GM15510 (cell line): ENCODE data around the gene TUSC2.

Source experiments
- POLR2A ChIP-seq: IDR thresholded peaks from 3 replicates; pipeline ENCODE4 v1.6.1; 2011; ENCODE audit warnings: borderline replicate concordance; ENCODE audit not compliant: insufficient read length; ENCODE audit errors: extremely low read depth

TUSC2 gene, protein sequence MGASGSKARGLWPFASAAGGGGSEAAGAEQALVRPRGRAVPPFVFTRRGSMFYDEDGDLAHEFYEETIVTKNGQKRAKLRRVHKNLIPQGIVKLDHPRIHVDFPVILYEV

DNA sequence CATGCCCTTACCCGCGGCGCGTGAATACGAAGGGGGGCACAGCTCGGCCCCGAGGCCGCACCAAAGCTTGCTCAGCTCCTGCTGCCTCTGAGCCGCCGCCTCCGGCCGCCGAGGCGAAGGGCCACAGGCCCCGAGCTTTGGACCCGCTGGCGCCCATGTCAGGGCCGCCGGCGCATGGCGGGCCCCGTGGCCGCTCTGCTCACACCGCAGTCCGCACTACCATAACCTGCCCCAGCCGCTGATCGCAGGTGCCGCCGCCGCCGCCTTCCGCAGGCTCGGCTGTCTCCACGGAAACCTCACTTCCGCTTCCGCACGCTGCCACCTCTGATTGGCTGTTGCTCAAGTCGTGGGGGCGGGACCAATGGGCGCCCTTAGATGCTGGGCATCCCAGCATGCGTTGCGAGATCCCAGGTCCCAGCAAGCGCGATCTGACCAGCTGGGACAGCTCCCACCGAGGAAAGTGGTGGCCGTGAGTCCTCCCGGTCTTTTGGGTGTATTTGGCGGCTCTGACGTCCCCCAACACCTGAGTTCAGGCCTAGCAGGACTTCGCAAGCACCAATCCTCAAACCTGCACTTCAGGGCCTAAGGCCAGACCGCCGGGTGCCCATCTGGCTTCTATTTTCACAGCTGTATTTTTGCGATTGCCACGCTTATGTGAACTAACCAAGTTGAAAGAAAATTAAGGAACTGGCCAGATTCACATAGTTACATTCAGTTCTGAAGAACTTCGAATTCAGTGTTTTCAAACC lies at the start of gene TUSC2:
TSS of gene TUSC2 (minus strand) at position 281 of the 749 bp plus-strand sequence. CDS start at position 157, 124 bp downstream.
- TF ChIP-seq POLR2A = peak; percentile 84

DNA sequence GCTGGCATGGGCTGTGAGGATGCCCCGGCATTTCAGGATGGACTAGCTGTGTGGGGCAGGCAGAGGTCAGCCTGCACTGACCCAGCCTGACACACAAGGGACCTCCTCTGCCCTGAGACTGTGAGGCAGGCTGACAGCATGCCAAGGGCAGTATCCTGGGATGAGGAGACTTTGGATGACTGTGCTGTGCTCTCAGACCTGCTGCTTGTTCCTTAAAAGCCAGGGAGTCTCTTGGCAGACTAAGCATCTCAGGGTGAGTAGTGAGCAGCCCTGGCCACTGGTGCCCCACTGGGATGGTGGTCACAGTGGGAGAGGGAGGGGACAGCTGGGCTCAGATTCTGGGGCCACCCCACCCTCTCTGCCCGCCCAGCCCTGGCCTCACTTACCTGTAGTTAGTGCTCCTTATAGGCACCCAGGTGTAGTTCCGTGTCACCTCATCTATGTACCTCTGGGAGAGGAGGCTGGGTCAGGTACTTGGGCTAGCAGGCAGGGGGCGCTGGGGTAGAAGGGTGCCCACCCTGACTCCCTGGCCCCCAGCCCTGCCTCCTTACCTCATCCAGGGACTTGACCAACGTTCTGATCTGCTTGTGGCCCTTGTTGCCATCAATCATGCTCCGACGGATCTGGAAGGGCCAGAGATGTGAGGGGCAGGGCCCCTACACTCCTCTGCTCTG lies 47.4 kb upstream of the TUSC2 start:
- no peak for TF ChIP-seq POLR2A

DNA sequence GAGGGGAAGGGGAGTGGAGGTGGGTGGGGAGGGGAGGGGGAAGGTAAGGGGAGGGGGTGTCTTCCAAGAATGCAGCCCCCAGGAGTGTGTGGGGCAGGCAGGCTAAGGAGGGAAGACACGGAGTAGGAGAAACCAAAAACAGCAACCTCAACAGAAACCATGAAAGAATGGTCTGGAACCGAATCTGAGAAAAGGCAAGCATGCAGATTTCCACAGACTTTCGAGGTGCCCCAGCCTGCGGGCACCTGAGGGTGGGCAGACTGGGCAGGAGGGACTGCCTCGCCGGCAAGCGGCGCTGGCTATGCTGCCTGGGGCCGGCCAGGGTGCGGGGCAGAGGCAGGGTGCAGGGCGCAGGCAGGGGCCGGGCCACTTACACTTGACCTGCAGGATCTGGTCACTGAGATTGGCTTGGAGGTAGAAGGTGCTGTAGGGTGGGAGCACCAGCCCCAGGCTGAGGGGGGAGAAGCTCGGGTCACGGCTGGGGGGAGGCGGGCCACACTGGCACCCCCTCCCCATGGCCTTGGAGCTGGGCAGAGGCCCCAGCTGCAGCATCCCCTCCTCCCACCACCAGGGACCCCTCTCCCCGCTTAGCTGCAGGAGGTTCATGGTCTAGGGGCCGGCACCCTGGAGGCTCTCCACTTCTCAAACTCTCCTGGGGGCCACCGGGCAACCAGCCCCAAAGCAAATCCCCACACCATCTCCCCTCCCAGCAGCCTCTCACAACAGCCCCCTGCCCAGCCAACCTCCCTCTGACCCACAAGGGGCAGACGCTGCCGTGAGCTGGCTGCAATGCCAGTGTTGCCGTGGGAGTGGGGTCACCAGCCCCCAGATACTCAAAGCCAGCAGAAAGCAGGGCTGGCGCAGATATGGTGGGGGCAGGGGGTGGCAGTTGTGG lies 46.6 kb upstream of the TUSC2 start:
- no peak for TF ChIP-seq POLR2A

DNA sequence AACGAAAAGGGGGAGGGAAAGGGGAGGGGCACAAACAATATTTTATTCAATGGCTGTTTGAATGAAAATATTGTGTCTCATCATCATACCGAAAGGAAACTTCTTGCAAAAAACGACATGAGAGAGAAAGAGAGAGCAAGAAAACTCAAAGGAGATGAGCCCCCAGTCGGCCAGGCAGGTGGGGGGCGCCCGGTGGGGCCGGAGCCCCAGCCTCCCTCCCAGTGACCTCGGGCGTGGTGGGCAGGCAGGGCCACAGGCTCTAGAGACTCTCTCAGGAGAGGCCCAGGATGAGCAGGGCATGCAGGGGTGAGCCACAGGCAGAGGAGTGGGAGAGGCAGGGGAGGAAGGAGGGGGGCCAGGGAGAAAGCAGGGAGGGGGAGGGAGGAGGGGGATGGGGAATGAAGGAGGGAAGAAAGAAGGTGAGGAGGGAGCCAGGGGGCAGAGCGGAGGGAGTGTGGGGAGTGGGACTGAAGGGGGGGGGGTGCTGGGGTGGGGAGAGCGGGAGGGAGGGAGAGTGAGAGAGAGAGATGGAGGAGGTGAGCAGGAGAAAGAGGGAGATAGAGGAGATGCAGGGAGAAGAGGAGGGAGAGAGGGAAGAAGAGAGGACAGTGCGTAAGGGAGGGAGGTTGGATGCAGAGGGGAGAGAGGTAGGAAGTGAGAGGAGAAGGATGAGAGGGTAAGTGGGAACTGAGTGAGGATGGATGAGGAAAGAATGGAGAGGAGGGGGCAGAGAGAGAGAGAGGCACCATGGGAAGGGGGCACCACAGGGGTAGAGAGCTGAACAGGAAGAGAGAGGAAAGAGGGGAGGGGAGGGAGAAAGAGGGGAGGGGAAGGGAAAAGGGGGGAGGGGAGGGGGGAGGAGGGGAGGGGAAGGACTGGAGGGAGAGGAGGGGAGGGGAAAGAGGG lies 45.4 kb upstream of the TUSC2 start:
- no peak for TF ChIP-seq POLR2A

DNA sequence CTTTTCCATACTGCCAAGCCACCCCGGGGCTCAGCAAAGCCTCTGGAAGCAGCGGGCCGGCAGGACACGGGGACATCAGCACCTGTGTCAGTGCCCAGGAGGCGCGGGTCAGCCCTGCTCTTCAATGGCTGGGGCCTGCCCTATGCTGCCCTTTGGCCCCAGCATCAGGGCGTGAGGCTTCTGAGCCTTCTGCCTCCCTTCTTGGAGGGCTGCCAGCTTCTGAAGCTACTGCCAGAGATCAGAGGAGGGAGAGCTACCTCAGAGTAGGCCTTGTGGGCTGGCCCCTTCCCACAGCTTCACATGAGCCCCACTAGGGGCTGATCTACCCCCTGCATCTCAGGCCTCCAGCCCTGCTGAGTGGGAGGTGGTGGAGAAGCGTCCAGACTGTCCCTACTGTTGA lies 44.3 kb upstream of the TUSC2 start:
- no peak for TF ChIP-seq POLR2A

DNA sequence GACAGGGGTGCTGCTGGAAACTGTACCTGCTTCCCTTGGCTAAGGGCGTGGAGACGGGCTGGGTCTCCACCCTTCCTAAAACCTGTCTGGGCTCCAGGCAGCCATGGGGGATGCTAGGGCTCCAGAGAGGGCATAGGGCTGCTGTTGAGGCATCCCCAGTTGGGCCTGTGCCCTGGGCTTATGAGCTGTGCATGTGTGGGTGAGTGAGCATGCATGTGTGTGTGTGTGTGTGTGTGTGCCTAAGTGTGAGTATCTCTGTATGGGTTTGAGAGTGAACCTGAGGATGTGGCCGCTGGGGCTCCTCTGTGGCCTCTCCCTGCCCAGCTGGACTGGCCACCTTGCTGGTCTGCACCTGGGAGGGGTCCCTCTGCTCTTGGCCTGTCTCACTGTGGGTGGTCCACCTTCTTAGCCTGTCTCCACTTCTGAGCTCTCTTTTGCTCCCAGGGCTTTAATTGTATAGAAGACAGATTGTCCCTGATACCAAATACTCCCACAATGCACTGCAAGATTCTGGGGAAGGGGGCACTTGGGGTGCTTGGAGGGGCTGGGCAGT lies 43.2 kb upstream of the TUSC2 start:
- TF ChIP-seq POLR2A = no peak

DNA sequence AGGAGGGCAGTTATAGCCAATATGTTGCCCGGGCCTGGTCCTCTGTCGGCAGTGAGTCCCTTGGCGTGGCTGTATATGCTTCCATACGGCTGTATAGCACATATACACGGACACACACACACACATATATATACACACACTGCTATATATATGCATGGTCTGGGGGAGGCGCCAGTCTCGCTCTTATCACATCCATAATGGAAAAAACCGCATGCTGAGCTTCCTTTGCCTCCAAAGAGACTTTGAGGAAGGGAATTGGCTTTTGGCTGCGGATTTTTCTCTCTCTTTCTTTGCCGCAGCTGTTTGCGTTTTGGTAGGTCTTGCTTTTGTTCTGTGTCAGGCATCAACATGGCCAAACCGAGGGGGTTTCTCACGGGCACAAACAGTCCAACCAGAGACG lies 42.6 kb upstream of the TUSC2 start:
- no peak for TF ChIP-seq POLR2A

DNA sequence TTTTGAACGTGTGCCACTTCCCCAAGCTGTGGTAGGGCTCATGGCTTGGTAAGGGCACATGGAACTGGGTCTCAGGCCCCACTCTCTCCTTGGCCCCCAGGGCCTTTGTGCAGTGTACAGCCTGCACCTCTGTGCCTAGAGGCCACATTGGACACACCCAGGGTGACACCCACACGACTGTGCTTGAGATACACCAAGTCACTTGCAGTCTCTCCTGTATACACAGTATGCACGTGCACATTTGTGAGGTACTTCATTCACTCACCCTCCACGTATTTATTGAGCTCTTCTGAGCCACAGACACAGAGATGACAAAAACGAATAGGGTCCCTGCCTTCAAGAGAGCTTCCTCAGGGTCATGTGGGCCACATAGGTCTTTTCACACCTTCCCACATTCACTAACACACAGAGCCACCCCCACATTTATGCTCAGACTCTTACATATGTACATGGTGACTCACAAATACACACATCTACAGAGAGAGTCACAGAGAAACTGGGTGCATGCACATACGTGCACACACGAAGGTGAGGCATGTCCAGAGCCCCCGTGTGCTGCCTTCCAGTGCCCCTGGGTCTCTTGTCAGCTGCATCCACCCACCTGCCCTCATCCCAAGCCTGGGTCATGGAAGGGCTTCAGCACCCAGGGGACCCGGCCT lies 41.1 kb upstream of the TUSC2 start:
- no peak for TF ChIP-seq POLR2A

DNA sequence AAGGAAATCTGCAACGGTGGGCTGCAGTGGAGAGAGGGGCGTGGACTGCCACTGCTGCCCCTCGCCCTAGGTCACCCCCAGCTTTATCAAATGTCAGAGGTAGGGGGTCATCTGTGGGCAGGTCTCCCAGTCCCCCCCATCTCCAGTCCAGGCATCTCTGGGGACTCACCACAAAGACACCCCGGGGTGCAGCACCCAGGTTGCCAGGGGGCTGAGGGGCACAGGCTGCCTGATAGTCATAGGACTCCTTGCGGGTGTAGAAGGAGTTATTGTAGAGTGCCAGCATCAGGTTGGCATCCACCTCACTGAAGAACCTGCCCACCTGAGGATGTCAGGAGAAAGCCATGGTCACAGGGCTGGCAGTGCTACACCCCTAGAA lies 37.8 kb upstream of the TUSC2 start:
- no peak for TF ChIP-seq POLR2A

DNA sequence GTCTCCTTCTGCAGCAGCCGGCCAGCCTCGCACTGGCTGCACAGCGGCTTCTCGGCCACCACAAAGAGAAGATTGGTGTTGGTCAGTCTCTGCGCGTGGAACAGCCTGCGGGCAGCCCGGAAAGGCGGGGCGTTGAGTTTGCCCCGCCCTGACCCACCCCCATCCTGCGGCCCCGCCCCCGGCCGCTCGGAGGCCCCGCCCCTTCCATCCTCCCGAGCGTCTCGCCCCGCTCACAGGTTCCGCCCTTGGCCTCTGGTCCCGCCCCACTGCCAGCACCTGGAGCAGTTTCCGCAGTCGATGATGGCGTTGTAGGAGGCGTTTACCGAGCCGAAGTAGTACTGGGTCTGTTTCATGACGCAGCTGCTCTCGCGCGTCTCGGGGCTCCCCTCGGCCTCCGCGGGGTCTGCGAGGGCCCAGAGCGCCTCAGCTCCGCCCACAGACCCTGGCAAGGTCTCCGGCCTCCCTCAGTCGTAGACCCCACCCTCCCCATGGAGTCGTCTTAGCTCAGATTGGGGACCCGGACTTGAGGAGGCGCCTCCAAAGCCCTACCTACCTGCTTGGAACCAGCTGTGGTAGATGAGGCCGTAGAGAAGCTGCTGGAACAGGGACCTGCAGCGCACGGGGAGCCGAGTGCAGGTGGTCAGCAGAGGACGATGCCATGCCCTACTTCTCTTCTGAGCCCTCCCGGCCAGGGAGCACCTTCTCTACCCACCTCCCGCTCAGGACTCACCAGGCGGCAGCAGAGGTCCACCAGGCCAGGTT lies 37.2 kb upstream of the TUSC2 start:
- TF ChIP-seq POLR2A = peak; percentile 35

DNA sequence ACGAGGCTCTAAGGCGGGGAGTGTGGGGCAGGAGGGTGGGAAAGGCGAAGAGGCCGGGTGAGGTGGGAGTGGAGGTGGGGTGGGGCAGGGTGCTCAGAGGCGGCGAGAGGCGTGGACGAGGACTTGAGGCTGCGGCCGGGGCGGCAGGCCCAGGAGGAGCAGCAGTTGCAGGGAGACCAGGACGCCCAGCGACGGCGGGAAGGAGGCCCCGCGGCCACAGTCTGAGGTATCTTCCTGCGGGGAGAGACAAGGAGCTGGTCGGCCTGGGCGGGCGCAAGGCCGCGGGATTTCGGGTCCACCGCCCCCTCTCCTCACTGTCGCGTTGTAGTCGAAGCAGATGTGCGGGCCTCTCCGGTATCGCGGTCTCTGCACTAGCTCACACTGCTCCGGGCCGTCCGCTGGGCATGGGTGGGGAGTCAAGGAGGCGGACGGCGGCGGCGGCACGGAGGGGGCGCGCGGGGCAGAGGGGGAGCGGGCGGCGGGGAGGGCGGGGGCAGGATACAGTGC lies 36.6 kb upstream of the TUSC2 start:
- no peak for TF ChIP-seq POLR2A

DNA sequence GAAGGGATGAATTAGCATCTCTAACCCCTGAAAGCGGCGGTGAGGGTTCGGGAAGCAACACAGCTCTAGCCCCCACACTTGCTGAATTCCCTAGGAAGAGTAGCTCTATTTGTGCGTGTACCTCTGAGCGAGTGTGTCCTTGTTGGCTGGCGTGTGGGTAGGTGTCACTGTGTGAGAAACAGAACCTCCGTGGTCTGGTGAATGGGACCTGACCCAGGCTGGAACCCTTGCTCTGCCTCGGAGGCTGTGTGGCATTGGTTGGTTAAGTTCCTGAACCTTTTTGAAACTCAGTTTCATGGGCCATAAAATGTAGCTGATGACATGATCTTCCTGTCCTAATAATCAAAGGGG lies 31.7 kb upstream of the TUSC2 start:
- no peak for TF ChIP-seq POLR2A
